ENCODE results near the gene PIGL. TPM values are rescaled to one million over a fixed set of nuclear protein-coding genes. Genes with fewer than 3 reads are reported as not detected.
"Not testable (repeated sequence)": the region's sequence is repeated elsewhere in the genome, so short reads cannot be mapped to it uniquely, and the experiment has no call there.

PIGL gene
- total RNA-seq, 1 experiment from 2014 or later = 30.7 TPM

- Histone ChIP-seq H3K4me3 (ENCODE audit: insufficient read depth, low read depth, low read length) (no peak overlapping the region), H3K36me3 (replicated peaks; ENCODE audit: control insufficient read depth, insufficient read depth, low read length) (no peaks in the 10 kb centered on the region), H3K27me3 (ENCODE audit: control insufficient read depth, insufficient read depth, low read length) (no peaks in the 10 kb centered on the region)
- DNase-seq = no peak
Observed at GRCh38 chr17:16211590-16211989, 5.4 kb upstream of the PIGL start.

GRCh38 chr17:16212793-16213192 lies 4.2 kb upstream of the PIGL start:
- Histone ChIP-seq H3K4me3 (ENCODE audit: insufficient read depth, low read depth, low read length) (no peak overlapping the region), H3K27me3 (ENCODE audit: control insufficient read depth, insufficient read depth, low read length) (no peaks in the 10 kb centered on the region)
- no peak for DNase-seq

GRCh38 chr17:16214190-16215001 lies 2.6 kb upstream of the PIGL start:
- no peaks in the 10 kb centered on the region for H3K36me3 ChIP-seq (replicated peaks; ENCODE audit: control insufficient read depth, insufficient read depth, low read length)
- peak overlapping the region; percentile 86 for H3K4me3 ChIP-seq (ENCODE audit: insufficient read depth, low read depth, low read length)
- no peaks in the 10 kb centered on the region for H3K27me3 ChIP-seq (ENCODE audit: control insufficient read depth, insufficient read depth, low read length)
- no peak for DNase-seq

More at GRCh38 chr17:16212793-16213192, 4.2 kb upstream of the PIGL start:
- H3K36me3 ChIP-seq (replicated peaks; ENCODE audit: control insufficient read depth, insufficient read depth, low read length) = no peaks in the 10 kb centered on the region

GRCh38 chr17:16215002-16215272 lies 2.1 kb upstream of the PIGL start:
- Histone ChIP-seq H3K36me3 (replicated peaks; ENCODE audit: control insufficient read depth, insufficient read depth, low read length) (no peaks in the 10 kb centered on the region), H3K4me3 (ENCODE audit: insufficient read depth, low read depth, low read length) (peak overlapping the region; percentile 86), H3K27me3 (ENCODE audit: control insufficient read depth, insufficient read depth, low read length) (no peaks in the 10 kb centered on the region)
- DNase-seq = peak; percentile 84

- DNase-seq = peak; percentile 94
- Histone ChIP-seq H3K4me3 (ENCODE audit: insufficient read depth, low read depth, low read length) (peak within 1 kb of the TSS; percentile 86), H3K27me3 (ENCODE audit: control insufficient read depth, insufficient read depth, low read length) (no peaks in the 10 kb centered on the region), H3K36me3 (replicated peaks; ENCODE audit: control insufficient read depth, insufficient read depth, low read length) (no peaks in the 10 kb centered on the region)
Observed at GRCh38 chr17:16215273-16215964, 1.6 kb upstream of the PIGL start, which contains the start of gene NCOR1. TSS of gene NCOR1 (minus strand) at chr17:16215534. CDS start at chr17:16194569, 20,965 bp downstream.

GRCh38 chr17:16215965-16216316 lies 1.1 kb upstream of the PIGL start:
- Histone ChIP-seq H3K4me3 (ENCODE audit: insufficient read depth, low read depth, low read length) (peak overlapping the region; percentile 86), H3K27me3 (ENCODE audit: control insufficient read depth, insufficient read depth, low read length) (no peaks in the 10 kb centered on the region), H3K36me3 (replicated peaks; ENCODE audit: control insufficient read depth, insufficient read depth, low read length) (no peaks in the 10 kb centered on the region)
- peak; percentile 74 for DNase-seq

GRCh38 chr17:16216341-16217001 lies 539 bp upstream of the PIGL start:
- peak overlapping the region; percentile 86 for H3K4me3 ChIP-seq (ENCODE audit: insufficient read depth, low read depth, low read length)
- not testable (repeated sequence) for H3K27me3 ChIP-seq (ENCODE audit: control insufficient read depth, insufficient read depth, low read length); DNase-seq; H3K36me3 ChIP-seq (replicated peaks; ENCODE audit: control insufficient read depth, insufficient read depth, low read length)

GRCh38 chr17:16222406-16222805 lies 5.4 kb downstream of the PIGL start:
- no peaks in the 10 kb centered on the region for H3K36me3 ChIP-seq (replicated peaks; ENCODE audit: control insufficient read depth, insufficient read depth, low read length)
- H3K4me3 ChIP-seq (ENCODE audit: insufficient read depth, low read depth, low read length) = no peak overlapping the region
- no peak for DNase-seq
- no peaks in the 10 kb centered on the region for H3K27me3 ChIP-seq (ENCODE audit: control insufficient read depth, insufficient read depth, low read length)

GRCh38 chr17:16229912-16230561 lies 13.0 kb downstream of the PIGL start:
- not testable (repeated sequence) for H3K4me3 ChIP-seq (ENCODE audit: insufficient read depth, low read depth, low read length); H3K27me3 ChIP-seq (ENCODE audit: control insufficient read depth, insufficient read depth, low read length); DNase-seq; H3K36me3 ChIP-seq (replicated peaks; ENCODE audit: control insufficient read depth, insufficient read depth, low read length)

- no peak for DNase-seq
- no peaks in the 10 kb centered on the region for H3K27me3 ChIP-seq (ENCODE audit: control insufficient read depth, insufficient read depth, low read length)
- no peak overlapping the region for H3K4me3 ChIP-seq (ENCODE audit: insufficient read depth, low read depth, low read length)
- no peaks in the 10 kb centered on the region for H3K36me3 ChIP-seq (replicated peaks; ENCODE audit: control insufficient read depth, insufficient read depth, low read length)
Observed at GRCh38 chr17:16232391-16232790, 15.4 kb downstream of the PIGL start.

- no peak for DNase-seq
- Histone ChIP-seq H3K4me3 (ENCODE audit: insufficient read depth, low read depth, low read length) (no peak overlapping the region), H3K27me3 (ENCODE audit: control insufficient read depth, insufficient read depth, low read length) (no peaks in the 10 kb centered on the region), H3K36me3 (replicated peaks; ENCODE audit: control insufficient read depth, insufficient read depth, low read length) (no peaks in the 10 kb centered on the region)
Observed at GRCh38 chr17:16239931-16240330, 22.9 kb downstream of the PIGL start.

GRCh38 chr17:16241906-16242399 lies 24.9 kb downstream of the PIGL start:
- no peak for DNase-seq
- Histone ChIP-seq H3K4me3 (ENCODE audit: insufficient read depth, low read depth, low read length) (no peak overlapping the region), H3K27me3 (ENCODE audit: control insufficient read depth, insufficient read depth, low read length) (no peaks in the 10 kb centered on the region), H3K36me3 (replicated peaks; ENCODE audit: control insufficient read depth, insufficient read depth, low read length) (no peaks in the 10 kb centered on the region)

GRCh38 chr17:16243385-16243784 lies 26.4 kb downstream of the PIGL start:
- Histone ChIP-seq H3K36me3 (replicated peaks; ENCODE audit: control insufficient read depth, insufficient read depth, low read length) (no peaks in the 10 kb centered on the region), H3K27me3 (ENCODE audit: control insufficient read depth, insufficient read depth, low read length) (no peaks in the 10 kb centered on the region), H3K4me3 (ENCODE audit: insufficient read depth, low read depth, low read length) (no peak overlapping the region)
- no peak for DNase-seq

- Histone ChIP-seq H3K4me3 (ENCODE audit: insufficient read depth, low read depth, low read length) (no peak overlapping the region), H3K27me3 (ENCODE audit: control insufficient read depth, insufficient read depth, low read length) (no peaks in the 10 kb centered on the region), H3K36me3 (replicated peaks; ENCODE audit: control insufficient read depth, insufficient read depth, low read length) (no peaks in the 10 kb centered on the region)
- peak; percentile 44 for DNase-seq
Observed at GRCh38 chr17:16243801-16244567, 27.0 kb downstream of the PIGL start.

All from H7 (cell line).